ENCODE measurements around the gene FAM111B.
"Not testable (repeated sequence)": the region's sequence is repeated elsewhere in the genome, so short reads cannot be mapped to it uniquely, and the experiment has no call there.

The FAM111B gene

DNA sequence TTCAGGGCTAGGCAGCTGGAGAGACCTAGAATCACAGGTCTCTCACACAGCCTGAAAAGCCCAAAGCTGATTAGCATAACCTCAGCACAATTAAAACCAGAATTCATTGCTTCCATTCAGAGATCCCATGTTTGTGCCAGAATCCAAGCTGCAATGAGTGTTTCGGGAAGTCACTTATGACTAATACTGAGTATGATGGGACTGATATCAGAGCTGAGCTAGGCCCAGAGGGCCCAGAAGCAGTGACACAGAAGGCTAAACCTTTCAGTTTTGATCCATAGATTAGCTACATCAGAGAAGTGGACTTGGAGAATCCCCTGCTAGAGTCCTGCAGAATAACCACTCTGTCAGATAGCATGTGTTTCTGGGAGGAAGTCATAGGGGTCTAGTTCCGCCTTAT lies 26.6 kb upstream of the FAM111B start:
- not testable (repeated sequence) for H3K4me1 ChIP-seq (ENCODE audit: control insufficient read depth, insufficient read depth, low read length); H3K4me3 ChIP-seq (ENCODE audit: low read depth, low read length); H3K27me3 ChIP-seq (ENCODE audit: control insufficient read depth, insufficient read depth, low read length)

DNA sequence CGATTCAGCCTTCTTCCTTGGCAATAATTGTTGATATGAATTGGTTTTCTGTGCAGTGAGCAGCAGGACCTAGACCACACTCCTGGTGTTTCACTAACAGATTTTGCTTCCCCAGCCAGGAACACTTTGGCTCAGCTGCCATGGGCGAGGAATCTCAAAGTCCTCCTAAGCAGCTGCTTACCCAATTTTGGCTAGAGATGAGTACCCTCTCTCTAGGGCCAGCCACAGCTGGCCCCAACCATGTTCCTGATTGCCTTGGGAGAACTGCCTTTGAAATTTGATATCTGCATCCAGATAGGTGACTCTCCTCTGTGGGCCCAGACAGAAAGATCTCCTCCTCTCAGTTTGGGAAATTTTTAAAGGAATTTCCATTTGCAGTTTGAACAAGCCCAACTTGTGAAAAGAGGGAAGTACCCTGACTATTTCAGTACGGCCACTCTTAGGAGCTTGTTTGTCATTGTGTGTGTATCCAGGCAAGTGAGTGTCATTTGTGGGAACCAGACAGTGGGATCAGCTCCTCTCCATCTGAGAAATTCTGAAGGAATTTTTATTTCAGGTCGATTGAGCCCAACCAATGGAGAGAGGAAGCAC lies 25.5 kb upstream of the FAM111B start:
- H3K9ac ChIP-seq (ENCODE audit: low read length); H3K4me1 ChIP-seq (ENCODE audit: control insufficient read depth, insufficient read depth, low read length); H3K9me3 ChIP-seq (ENCODE audit: control insufficient read depth, insufficient read depth, low read depth, low read length); H3K27ac ChIP-seq (ENCODE audit: low read depth, low read length); H3K4me3 ChIP-seq (ENCODE audit: low read depth, low read length); H3K36me3 ChIP-seq (ENCODE audit: control insufficient read depth, insufficient read depth, low read length); H3K27me3 ChIP-seq (ENCODE audit: control insufficient read depth, insufficient read depth, low read length): not testable (repeated sequence)

More for the DNA sequence above, 26.6 kb upstream of the FAM111B start:
- H3K9me3 ChIP-seq (ENCODE audit: control insufficient read depth, insufficient read depth, low read depth, low read length); H3K36me3 ChIP-seq (ENCODE audit: control insufficient read depth, insufficient read depth, low read length); H3K27ac ChIP-seq (ENCODE audit: low read depth, low read length); H3K9ac ChIP-seq (ENCODE audit: low read length): not testable (repeated sequence)

DNA sequence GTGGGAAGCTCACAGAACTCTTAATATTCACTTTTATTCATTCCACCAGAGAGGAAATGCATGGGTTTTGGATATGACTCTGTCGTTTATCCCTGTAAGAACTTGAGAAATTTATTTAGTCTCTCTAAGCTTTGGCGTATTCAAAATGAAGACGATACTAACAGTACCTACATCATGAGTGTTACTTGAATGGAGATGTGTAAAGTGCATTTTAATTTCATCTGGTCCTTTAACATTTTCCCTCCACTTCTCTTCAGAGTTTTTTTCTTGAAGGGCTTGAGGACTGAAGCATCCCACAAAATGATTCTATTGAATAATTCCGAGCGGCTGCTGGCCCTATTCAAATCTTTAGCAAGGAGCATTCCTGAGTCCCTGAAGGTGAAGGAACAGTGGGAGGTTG lies 21.0 kb upstream of the FAM111B start, which contains the start of gene GLYATL1B:
Gene GLYATL1B (plus strand): TSS at position 301 of the 400 bp plus-strand sequence. CDS start 0 bp downstream, at position 301.
- not testable (repeated sequence) for H3K27ac ChIP-seq (ENCODE audit: low read depth, low read length); H3K9ac ChIP-seq (ENCODE audit: low read length); H3K4me1 ChIP-seq (ENCODE audit: control insufficient read depth, insufficient read depth, low read length); H3K27me3 ChIP-seq (ENCODE audit: control insufficient read depth, insufficient read depth, low read length); H3K9me3 ChIP-seq (ENCODE audit: control insufficient read depth, insufficient read depth, low read depth, low read length); H3K36me3 ChIP-seq (ENCODE audit: control insufficient read depth, insufficient read depth, low read length); H3K4me3 ChIP-seq (ENCODE audit: low read depth, low read length)

DNA sequence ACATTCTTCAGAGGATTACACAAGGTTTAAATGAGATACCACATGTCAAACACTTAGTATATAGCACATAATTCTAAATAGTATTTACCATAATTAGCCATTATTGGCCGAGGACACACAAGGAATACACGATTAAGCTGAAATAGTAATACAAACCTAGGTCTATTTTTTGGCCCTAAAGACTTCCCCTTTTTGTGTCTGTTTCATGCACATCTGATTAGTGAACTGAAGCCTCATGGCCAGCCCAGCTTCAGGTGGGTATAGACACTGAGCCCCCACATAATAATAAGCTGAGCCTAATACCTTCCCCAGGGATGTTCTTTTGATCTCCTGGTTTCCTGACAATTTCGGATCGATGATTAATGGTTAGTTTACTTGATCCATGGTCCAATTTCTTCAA lies 18.9 kb upstream of the FAM111B start:
- H3K27me3 ChIP-seq (ENCODE audit: control insufficient read depth, insufficient read depth, low read length): no peaks in the 10 kb centered on the region
- H3K27ac ChIP-seq (ENCODE audit: low read depth, low read length): no peak overlapping the region
- no peak overlapping the region for H3K9ac ChIP-seq (ENCODE audit: low read length)
- H3K4me3 ChIP-seq (ENCODE audit: low read depth, low read length): no peak overlapping the region
- no peaks in the 10 kb centered on the region for H3K9me3 ChIP-seq (ENCODE audit: control insufficient read depth, insufficient read depth, low read depth, low read length)
- H3K36me3 ChIP-seq (ENCODE audit: control insufficient read depth, insufficient read depth, low read length): no peaks in the 10 kb centered on the region
- peaks cover 5% of the 10 kb centered on the region; the same call in 1 of the 2 replicates for H3K4me1 ChIP-seq (ENCODE audit: control insufficient read depth, insufficient read depth, low read length)

DNA sequence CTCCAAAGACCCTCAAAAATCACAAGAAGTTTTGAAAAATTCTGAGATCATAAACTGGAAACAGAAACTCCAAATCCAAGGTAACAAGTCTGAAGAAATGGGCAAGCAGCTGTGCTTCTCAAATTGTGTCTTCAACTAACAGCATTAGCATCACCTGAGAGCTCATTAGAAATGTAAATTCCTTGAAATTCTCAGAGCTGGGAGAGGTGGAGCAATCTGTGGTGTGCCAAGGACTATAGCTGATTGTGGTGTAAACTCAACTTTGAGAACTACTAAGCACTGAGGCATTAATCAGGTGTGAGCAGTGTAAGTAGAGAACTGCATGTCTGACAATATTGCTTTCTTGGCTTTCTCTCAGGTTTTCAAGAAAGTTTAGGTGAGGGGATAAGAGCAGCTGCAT lies 13.5 kb upstream of the FAM111B start:
- H3K27me3 ChIP-seq (ENCODE audit: control insufficient read depth, insufficient read depth, low read length); H3K4me3 ChIP-seq (ENCODE audit: low read depth, low read length); H3K9ac ChIP-seq (ENCODE audit: low read length); H3K36me3 ChIP-seq (ENCODE audit: control insufficient read depth, insufficient read depth, low read length); H3K27ac ChIP-seq (ENCODE audit: low read depth, low read length); H3K9me3 ChIP-seq (ENCODE audit: control insufficient read depth, insufficient read depth, low read depth, low read length): not testable (repeated sequence)
- peaks cover 27% of the 10 kb centered on the region for H3K4me1 ChIP-seq (ENCODE audit: control insufficient read depth, insufficient read depth, low read length)

DNA sequence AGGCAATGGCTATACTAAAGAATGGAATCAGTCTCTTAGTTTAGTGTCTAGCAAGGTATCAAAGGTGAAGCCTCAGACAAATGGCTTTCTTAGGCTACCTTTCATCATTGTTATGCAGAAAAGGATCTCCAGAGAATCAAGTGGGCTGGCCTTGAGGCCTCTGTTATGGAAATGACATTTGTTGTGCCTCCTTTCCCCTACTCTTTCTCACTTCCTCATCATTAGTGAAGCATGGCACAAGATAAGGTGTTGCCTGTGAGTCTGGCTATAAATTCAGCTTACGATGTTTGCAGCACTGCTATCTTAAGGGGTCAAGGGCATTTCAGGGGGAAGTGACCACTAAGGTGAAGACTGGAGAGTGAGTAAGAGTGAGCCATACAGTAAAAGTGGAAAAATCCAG lies 11.8 kb upstream of the FAM111B start:
- H3K4me1 ChIP-seq (ENCODE audit: control insufficient read depth, insufficient read depth, low read length): peaks cover 27% of the 10 kb centered on the region
- peak overlapping the region; percentile 27; the same call in 1 of the 2 replicates for H3K4me3 ChIP-seq (ENCODE audit: low read depth, low read length)
- not testable (repeated sequence) for H3K9ac ChIP-seq (ENCODE audit: low read length)

DNA sequence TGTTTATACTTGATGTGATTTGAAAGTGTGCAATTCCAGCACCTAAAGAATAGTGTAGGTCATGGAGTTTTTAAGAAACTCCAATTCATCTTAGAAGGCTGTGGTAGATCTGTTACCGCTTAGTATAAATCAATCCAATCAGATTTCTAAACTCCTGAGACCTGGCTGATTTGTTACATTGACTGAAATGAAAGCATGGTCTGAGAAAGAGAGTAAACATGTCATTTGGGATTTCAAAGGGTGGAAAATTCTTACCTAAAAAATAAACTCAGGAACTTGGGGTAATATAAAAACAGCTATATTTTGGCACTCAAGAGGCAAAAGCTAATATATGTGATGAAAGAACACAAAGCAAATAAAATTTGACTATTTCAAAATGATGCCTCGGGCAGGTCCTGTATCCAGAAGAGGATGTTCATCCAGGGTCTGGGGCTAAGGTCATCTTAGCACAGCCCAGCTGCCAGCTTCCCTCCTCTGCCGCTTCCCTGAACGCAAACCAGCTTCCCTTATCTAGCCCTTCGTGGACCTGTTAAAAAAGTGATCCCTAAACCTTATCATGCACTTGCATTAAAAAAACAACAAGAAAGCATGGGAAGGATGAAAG lies 11.0 kb upstream of the FAM111B start:
- not testable (repeated sequence) for H3K9ac ChIP-seq (ENCODE audit: low read length); H3K36me3 ChIP-seq (ENCODE audit: control insufficient read depth, insufficient read depth, low read length); H3K4me3 ChIP-seq (ENCODE audit: low read depth, low read length); H3K27me3 ChIP-seq (ENCODE audit: control insufficient read depth, insufficient read depth, low read length); H3K27ac ChIP-seq (ENCODE audit: low read depth, low read length); H3K9me3 ChIP-seq (ENCODE audit: control insufficient read depth, insufficient read depth, low read depth, low read length)
- H3K4me1 ChIP-seq (ENCODE audit: control insufficient read depth, insufficient read depth, low read length): peaks cover 27% of the 10 kb centered on the region

More for the DNA sequence above, 11.8 kb upstream of the FAM111B start:
- H3K9me3 ChIP-seq (ENCODE audit: control insufficient read depth, insufficient read depth, low read depth, low read length); H3K27me3 ChIP-seq (ENCODE audit: control insufficient read depth, insufficient read depth, low read length); H3K36me3 ChIP-seq (ENCODE audit: control insufficient read depth, insufficient read depth, low read length): not testable (repeated sequence)
- peak overlapping the region; percentile 60; the same call in 1 of the 2 replicates for H3K27ac ChIP-seq (ENCODE audit: low read depth, low read length)

DNA sequence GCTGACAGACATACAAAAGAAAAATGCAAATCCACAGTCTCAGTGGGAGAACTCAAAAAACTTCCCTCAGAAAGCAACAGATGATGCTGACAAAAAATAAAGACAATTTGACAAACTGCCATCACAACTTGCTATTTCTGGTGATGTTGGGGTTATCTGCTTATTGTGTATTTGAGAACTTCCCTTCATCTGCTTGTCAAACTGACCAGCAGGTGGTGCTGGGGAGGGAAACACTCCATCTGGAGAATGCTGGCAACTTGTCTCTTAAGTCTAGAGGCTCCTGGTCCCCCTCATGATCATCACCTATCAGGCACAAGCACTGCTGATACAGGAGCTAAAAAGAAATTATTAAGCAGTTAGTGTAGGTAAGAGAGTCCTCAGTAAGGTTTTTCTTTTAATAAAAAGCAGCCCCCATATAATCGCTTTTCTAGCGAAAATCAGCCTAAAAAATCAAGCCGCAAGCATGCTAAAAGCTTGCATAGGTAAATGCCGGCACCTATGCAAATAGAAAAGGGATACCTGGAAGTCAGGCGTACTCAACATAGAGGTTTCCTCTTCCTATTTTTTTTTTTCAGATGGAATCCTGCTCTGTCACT lies 9.8 kb upstream of the FAM111B start:
- H3K27ac ChIP-seq (ENCODE audit: low read depth, low read length): no peak overlapping the region
- H3K9me3 ChIP-seq (ENCODE audit: control insufficient read depth, insufficient read depth, low read depth, low read length): no peaks in the 10 kb centered on the region
- no peak overlapping the region for H3K9ac ChIP-seq (ENCODE audit: low read length)
- no peaks in the 10 kb centered on the region; the same call in 1 of the 2 replicates for H3K27me3 ChIP-seq (ENCODE audit: control insufficient read depth, insufficient read depth, low read length)
- H3K4me3 ChIP-seq (ENCODE audit: low read depth, low read length): no peak overlapping the region
- no peaks in the 10 kb centered on the region for H3K36me3 ChIP-seq (ENCODE audit: control insufficient read depth, insufficient read depth, low read length)
- H3K4me1 ChIP-seq (ENCODE audit: control insufficient read depth, insufficient read depth, low read length): peaks cover 27% of the 10 kb centered on the region

DNA sequence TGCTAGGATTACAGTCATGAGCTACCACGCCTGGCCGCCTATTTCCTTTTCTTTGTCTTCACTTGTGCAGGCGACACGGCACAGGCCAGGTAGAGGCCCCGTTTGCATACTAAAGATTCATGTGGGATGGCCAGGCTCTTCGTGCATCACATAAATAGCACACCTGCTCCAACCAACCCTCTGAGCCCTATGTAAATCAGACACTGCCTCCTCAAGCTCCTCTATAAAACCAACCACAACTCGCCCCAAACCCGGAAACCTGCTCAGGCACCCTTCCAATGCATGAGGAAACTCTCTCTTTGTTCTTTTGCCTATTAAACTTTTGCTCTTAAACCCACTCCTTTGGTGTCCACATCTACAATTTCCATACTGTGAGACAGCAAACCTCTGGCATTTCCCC lies 9.1 kb upstream of the FAM111B start:
- H3K9ac ChIP-seq (ENCODE audit: low read length); H3K9me3 ChIP-seq (ENCODE audit: control insufficient read depth, insufficient read depth, low read depth, low read length); H3K4me3 ChIP-seq (ENCODE audit: low read depth, low read length); H3K27me3 ChIP-seq (ENCODE audit: control insufficient read depth, insufficient read depth, low read length); H3K36me3 ChIP-seq (ENCODE audit: control insufficient read depth, insufficient read depth, low read length); H3K27ac ChIP-seq (ENCODE audit: low read depth, low read length): not testable (repeated sequence)
- H3K4me1 ChIP-seq (ENCODE audit: control insufficient read depth, insufficient read depth, low read length): peaks cover 25% of the 10 kb centered on the region

DNA sequence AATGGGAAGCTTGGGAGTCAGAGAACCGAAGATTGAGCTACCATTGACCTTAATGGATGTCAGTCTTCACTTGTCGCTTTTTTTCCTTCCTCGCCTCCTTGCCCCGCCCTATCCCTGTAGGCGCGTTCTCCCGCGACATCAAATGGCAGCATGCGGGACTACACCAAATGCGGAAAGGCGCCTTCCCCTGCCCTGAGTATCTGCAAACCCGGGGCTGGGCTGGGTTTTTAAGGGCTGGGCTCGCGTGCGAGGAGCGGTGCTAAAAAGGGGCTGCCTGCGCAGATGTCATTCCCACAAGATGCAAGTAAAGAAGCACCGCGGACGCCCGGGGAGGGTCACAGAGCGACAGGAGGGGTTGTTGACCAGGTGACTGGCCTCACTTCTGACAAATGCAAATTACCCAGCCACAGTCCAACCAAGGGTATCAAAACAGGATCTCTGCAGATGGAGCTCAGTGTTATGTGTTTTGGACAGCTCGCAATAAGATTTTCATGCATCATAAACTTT lies 4.7 kb upstream of the FAM111B start:
- no peak overlapping the region for H3K27ac ChIP-seq (ENCODE audit: low read depth, low read length)
- peak overlapping the region; percentile 48 for H3K9ac ChIP-seq (ENCODE audit: low read length)
- no peaks in the 10 kb centered on the region for H3K36me3 ChIP-seq (ENCODE audit: control insufficient read depth, insufficient read depth, low read length)
- H3K27me3 ChIP-seq (ENCODE audit: control insufficient read depth, insufficient read depth, low read length): peaks cover 29% of the 10 kb centered on the region
- H3K9me3 ChIP-seq (ENCODE audit: control insufficient read depth, insufficient read depth, low read depth, low read length): no peaks in the 10 kb centered on the region
- peaks cover 9% of the 10 kb centered on the region for H3K4me1 ChIP-seq (ENCODE audit: control insufficient read depth, insufficient read depth, low read length)
- peak overlapping the region; percentile 59 for H3K4me3 ChIP-seq (ENCODE audit: low read depth, low read length)

DNA sequence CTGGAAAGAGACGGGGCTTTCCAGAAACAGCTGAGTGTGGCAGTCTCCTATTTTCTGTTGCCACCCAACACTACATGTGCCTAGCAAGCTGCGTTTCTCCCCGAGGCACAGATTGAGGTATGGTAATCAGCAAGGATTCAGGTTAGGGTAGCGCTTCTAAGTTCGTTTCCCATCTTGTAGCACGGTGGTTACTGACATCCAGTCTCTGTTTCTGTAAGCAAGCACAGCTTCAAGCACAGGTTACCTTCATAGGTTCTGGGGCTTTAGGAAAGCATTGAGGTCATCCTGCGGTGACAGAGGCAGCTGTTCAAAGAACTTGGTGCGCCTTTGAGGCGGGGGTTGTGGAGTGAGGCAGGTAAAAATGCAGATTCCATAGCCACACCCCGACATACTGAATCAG lies 684 bp downstream of the FAM111B start:
- Histone ChIP-seq H3K4me3 (ENCODE audit: low read depth, low read length) (peak overlapping the region; percentile 67), H3K36me3 (ENCODE audit: control insufficient read depth, insufficient read depth, low read length) (peaks cover 15% of the 10 kb centered on the region; the same call in 1 of the 2 replicates), H3K27me3 (ENCODE audit: control insufficient read depth, insufficient read depth, low read length) (peaks cover 41% of the 10 kb centered on the region), H3K9ac (ENCODE audit: low read length) (peak overlapping the region; percentile 84)
- H3K4me1 ChIP-seq (ENCODE audit: control insufficient read depth, insufficient read depth, low read length); H3K27ac ChIP-seq (ENCODE audit: low read depth, low read length); H3K9me3 ChIP-seq (ENCODE audit: control insufficient read depth, insufficient read depth, low read depth, low read length): not testable (repeated sequence)

Data from HUES6 (cell line).